Lung (tissue), 12 donors: ENCODE measurements around the gene EIF3L. TPM values are rescaled to one million over a fixed set of nuclear protein-coding genes. Genes with fewer than 3 reads are reported as not detected.

Experiments used
- ATAC-seq: fragments of 200-7000 bp; cut with Tn5 transposase; one replicate; pipeline ENCODE4 v1.9.1; 2020; ENCODE audit warnings: moderate number of reproducible peaks; ENCODE audit not compliant: insufficient read depth, low FRiP score
- DNase-seq, 3 donors: peaks; one replicate each; pipeline ENCODE4 v3.0.0-alpha.2; 2013 to 2017
- H3K27ac ChIP-seq, 2 donors: one replicate each; pipeline ENCODE4 v1.5.1; 2013; ENCODE audit warnings: mild to moderate bottlenecking in 2 of 2, moderate library complexity in 2 of 2, control low read depth in 1 of 2, inconsistent platforms in 1 of 2, low read depth in 1 of 2, low read length in 1 of 2
- H3K27me3 ChIP-seq, 3 donors: one replicate each; pipeline ENCODE4 v1.5.1; 2013; ENCODE audit warnings: low read length in 2 of 3; ENCODE audit not compliant: control insufficient read depth in 3 of 3, insufficient read depth in 3 of 3
- H3K36me3 ChIP-seq, 4 donors: one replicate each; pipeline ENCODE4 v1.5.1; 2013; ENCODE audit warnings: low read length in 4 of 4, mild to moderate bottlenecking in 1 of 4, moderate library complexity in 1 of 4; ENCODE audit not compliant: control insufficient read depth in 4 of 4, insufficient read depth in 4 of 4
- H3K4me1 ChIP-seq, 5 donors: one replicate each; pipeline ENCODE4 v1.5.1; 2013; ENCODE audit warnings: low read length in 5 of 5, mild to moderate bottlenecking in 2 of 5, moderate library complexity in 1 of 5; ENCODE audit not compliant: control insufficient read depth in 5 of 5, insufficient read depth in 5 of 5
- H3K4me3 ChIP-seq: one replicate; pipeline ENCODE4 v1.5.1; 2013; ENCODE audit warnings: mild to moderate bottlenecking, control low read depth, moderate library complexity
- H3K9ac ChIP-seq, 2 donors: one replicate each; pipeline ENCODE4 v1.5.1; 2013; ENCODE audit warnings: low read length in 2 of 2, control low read depth in 1 of 2; ENCODE audit not compliant: insufficient read depth in 1 of 2
- H3K9me3 ChIP-seq, 4 donors: one replicate each; pipeline ENCODE4 v1.5.1; 2013; ENCODE audit warnings: low read length in 3 of 4, mild to moderate bottlenecking in 1 of 4, moderate library complexity in 1 of 4; ENCODE audit not compliant: control insufficient read depth in 4 of 4, insufficient read depth in 3 of 4
- WGBS, 2 donors: extraction: QIAGEN DNeasy Blood & Tissue Kit; methylation state at CpG; one replicate each; pipeline ENCODE4 v1.1.7; 2013; 5-methylcytosine and 5-hydroxymethylcytosine counted together
- polyA plus RNA-seq, 2 donors: library from polyadenylated mRNA; stranded (reverse); fragments of 200-250 nt; gene quantifications; one replicate each; pipeline ENCODE4 v1.2.1, GENCODE V29; 2013
- total RNA-seq, 2 donors: library from RNA; depleted of rRNA in 1 of 2; stranded (reverse); fragments of >200 nt in 1 of 2; gene quantifications; one replicate each; pipeline ENCODE4 v1.2.1, GENCODE V29; 2014 to 2021
- TF ChIP-seq, protein P1 (sequence below): IDR thresholded peaks from 2 replicates; pipeline ENCODE4 v1.5.1; 2012; ENCODE audit warnings: mild to moderate bottlenecking; ENCODE audit errors: control extremely low read depth, extremely low read depth
- donor health status: control.
- donor health status: control.
- donor health status: Bipolar disorder and iron deficiency.
- donor health status: healthy.
- donor health status: DM: yes; HTN: yes; CAD: no.

Gene EIF3L
- total and polyA plus RNA-seq, 4 donors: 175 to 420 (median 252) TPM

DNA sequence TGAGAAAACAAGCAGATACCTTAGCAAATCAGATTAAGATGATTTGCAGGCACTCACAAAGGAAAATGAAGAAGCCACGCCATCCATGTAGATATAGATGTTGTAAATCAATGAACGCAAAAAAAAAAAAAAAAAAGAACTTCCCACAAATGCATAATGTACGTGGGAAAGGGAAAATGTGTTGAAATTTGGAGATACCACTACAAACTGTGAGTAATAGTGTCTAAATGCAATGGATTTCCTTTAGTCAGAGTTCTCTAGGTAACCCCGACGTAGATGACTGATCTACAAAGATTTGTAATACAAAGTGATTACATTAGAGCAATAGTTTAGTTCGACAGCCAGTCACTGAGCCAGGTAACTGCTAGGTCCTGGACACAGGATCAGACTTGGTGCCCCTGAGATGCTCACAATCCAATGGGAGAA is 4.3 kb upstream of the EIF3L start:
- WGBS, 2 donors: 70 to 89% methylated on average over 6 of the region's 6 CpGs

DNA sequence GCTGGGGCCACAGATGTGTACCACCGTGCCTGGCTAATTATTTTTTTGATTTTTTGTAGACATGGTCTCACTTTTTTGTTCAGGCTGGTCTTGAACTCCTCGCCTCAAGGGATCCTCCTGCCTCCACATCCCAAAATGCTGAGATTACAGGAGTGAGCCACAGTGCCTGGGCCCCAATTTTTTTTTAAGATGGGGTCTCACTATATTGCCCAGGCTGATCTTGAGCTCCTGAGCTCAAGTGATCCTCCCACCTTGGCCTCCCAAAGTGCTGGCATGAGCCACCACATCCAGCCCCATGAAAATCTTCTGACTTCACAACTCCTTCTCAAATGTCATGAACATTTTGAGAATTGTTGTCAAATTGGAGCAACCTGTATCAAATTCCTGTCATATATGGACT is 2.8 kb upstream of the EIF3L start:
- ATAC-seq: no peak
- H3K4me3 ChIP-seq: no peak overlapping the region
- peaks cover 0 to 7% (median 4%) of the 10 kb centered on the region in 4 donors for H3K36me3 ChIP-seq
- WGBS, 2 donors: 95 to 97% methylated on average over 2 of the region's 2 CpGs
- no peak overlapping the region for H3K27ac ChIP-seq
- peaks cover 3 to 26% (median 6%) of the 10 kb centered on the region in 5 donors for H3K4me1 ChIP-seq
- H3K9me3 ChIP-seq: peaks cover 0 to 4% (median 0%) of the 10 kb centered on the region in 4 donors
- no peaks in the 10 kb centered on the region for H3K27me3 ChIP-seq
- TF ChIP-seq, protein P1, sequence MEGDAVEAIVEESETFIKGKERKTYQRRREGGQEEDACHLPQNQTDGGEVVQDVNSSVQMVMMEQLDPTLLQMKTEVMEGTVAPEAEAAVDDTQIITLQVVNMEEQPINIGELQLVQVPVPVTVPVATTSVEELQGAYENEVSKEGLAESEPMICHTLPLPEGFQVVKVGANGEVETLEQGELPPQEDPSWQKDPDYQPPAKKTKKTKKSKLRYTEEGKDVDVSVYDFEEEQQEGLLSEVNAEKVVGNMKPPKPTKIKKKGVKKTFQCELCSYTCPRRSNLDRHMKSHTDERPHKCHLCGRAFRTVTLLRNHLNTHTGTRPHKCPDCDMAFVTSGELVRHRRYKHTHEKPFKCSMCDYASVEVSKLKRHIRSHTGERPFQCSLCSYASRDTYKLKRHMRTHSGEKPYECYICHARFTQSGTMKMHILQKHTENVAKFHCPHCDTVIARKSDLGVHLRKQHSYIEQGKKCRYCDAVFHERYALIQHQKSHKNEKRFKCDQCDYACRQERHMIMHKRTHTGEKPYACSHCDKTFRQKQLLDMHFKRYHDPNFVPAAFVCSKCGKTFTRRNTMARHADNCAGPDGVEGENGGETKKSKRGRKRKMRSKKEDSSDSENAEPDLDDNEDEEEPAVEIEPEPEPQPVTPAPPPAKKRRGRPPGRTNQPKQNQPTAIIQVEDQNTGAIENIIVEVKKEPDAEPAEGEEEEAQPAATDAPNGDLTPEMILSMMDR: no peak
- DNase-seq: no peak
- H3K9ac ChIP-seq: no peak overlapping the region

More for the DNA sequence above, 4.3 kb upstream of the EIF3L start:
- peaks cover 0 to 22% (median 5%) of the 10 kb centered on the region in 5 donors for H3K4me1 ChIP-seq
- H3K27me3 ChIP-seq: no peaks in the 10 kb centered on the region
- peaks cover 0 to 5% (median under 1%) of the 10 kb centered on the region in 4 donors for H3K36me3 ChIP-seq
- no peak overlapping the region for H3K9ac ChIP-seq
- peak overlapping the region; percentile 50 for H3K4me3 ChIP-seq
- TF ChIP-seq, protein P1: no peak
- no peak for ATAC-seq
- H3K27ac ChIP-seq: peak overlapping the region; percentile 74 to 79
- H3K9me3 ChIP-seq: peaks cover 0 to 4% (median 0%) of the 10 kb centered on the region in 4 donors
- DNase-seq: no peak

DNA sequence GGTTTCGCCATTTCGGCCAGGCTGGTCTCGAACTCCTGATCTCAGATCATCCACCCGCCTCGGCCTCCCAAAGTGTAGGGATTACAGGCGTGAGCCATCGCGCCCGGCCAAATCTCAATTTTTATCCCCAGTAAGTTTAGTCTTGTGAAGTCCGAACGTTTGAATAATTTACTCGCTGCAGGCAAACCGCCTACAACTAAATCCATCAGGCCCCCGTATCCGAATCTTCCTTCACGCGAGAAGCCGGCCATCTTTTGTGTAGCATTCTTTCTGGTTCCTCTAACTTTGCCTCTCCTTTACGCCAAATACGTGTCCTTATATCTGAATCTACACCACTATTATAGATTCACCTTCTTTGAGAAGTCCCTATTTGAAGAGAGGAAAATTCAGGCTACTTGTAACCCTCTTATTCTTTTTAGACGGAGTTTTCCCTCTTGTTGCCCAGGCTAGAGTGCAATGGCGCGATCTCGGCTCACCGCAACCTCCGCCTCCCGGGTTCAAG is 581 bp upstream of the EIF3L start:
- H3K4me3 ChIP-seq: peak overlapping the region; percentile 80
- H3K4me1 ChIP-seq: peaks cover 0 to 16% (median 4%) of the 10 kb centered on the region in 5 donors
- WGBS, 2 donors: 17 to 35% methylated on average over 27 of the region's 27 CpGs
- H3K36me3 ChIP-seq: peaks cover 0 to 24% (median 15%) of the 10 kb centered on the region in 4 donors
- no peak for ATAC-seq
- peak overlapping the region; percentile 34 to 65 for H3K9ac ChIP-seq
- peak in 2 of 3 donors; percentile 22 to 36 for DNase-seq
- H3K9me3 ChIP-seq: peaks cover 0 to 4% (median 0%) of the 10 kb centered on the region in 4 donors
- TF ChIP-seq, protein P1: no peak
- peak overlapping the region; percentile 85 to 88 for H3K27ac ChIP-seq
- no peaks in the 10 kb centered on the region for H3K27me3 ChIP-seq

DNA sequence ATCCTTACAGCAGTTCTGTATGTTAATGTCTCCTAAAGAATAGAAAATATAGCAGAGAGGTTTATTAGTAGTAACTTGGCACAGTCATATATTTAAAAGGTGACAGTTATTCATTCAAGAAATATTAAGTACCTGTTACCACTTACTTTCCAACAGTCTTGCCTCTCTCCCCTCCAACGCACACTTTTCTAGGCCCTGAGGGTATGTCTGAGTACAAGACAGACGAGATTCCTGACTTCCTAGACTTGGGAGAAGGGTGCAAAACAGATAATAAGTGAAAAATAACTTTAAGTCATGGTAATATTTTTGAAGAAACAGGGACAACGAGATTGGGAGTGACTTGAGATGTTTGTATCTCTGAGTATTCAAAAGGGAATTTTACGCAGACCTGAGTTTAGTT is 1.6 kb downstream of the EIF3L start:
- H3K36me3 ChIP-seq: peaks cover 8 to 43% (median 22%) of the 10 kb centered on the region in 4 donors
- no peak overlapping the region for H3K27ac ChIP-seq

More for the DNA sequence above, 1.6 kb downstream of the EIF3L start:
- no peaks in the 10 kb centered on the region for H3K9me3 ChIP-seq
- DNase-seq: no peak
- H3K4me1 ChIP-seq: peaks cover 0 to 21% (median 4%) of the 10 kb centered on the region in 5 donors
- 89 to 96% methylated on average over 4 of the region's 4 CpGs for WGBS, 2 donors
- ATAC-seq: no peak
- no peaks in the 10 kb centered on the region for H3K27me3 ChIP-seq
- H3K9ac ChIP-seq: no peak overlapping the region
- TF ChIP-seq, protein P1: no peak
- H3K4me3 ChIP-seq: no peak overlapping the region
